ENCODE data around the gene GPHA2.

DNA sequence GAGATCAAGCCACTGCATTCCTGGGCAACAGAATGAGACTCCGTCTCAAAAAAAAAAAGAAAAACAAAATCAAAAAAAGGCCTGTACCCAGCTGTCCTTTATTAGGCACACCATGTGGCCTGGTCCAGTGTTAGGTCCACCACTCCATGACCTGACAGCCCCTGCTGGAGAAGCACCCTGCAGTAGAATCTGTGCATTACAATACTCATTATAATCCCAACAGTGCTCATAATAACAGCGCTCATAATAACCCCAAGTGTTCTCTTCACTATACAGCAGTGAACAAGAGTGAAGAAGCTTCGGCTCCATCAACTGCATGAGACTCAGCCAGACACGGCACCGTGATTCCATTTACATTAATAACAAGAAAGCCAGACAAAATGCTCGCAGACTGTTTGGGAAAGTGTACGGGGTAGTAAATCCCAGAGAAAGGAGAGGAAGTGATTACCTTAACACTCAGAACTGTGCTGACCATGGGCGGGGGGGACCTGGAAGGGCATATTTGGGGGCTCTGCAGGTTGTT is 48.4 kb downstream of the GPHA2 start:
- no peak for TF ChIP-seq CTCF (IDR thresholded peaks at IDR 0.05)
- no peak for TF ChIP-seq EZH2phosphoT487 (IDR thresholded peaks at IDR 0.05)

All from neural progenitor cell (in vitro differentiated cells).